ENCODE data around the gene CLDN15. TPM values are rescaled to one million over a fixed set of nuclear protein-coding genes. Genes with fewer than 3 reads are reported as not detected.

Gene CLDN15
- total RNA-seq, 1 donor from 2014 or later, result 6.4 TPM

DNA sequence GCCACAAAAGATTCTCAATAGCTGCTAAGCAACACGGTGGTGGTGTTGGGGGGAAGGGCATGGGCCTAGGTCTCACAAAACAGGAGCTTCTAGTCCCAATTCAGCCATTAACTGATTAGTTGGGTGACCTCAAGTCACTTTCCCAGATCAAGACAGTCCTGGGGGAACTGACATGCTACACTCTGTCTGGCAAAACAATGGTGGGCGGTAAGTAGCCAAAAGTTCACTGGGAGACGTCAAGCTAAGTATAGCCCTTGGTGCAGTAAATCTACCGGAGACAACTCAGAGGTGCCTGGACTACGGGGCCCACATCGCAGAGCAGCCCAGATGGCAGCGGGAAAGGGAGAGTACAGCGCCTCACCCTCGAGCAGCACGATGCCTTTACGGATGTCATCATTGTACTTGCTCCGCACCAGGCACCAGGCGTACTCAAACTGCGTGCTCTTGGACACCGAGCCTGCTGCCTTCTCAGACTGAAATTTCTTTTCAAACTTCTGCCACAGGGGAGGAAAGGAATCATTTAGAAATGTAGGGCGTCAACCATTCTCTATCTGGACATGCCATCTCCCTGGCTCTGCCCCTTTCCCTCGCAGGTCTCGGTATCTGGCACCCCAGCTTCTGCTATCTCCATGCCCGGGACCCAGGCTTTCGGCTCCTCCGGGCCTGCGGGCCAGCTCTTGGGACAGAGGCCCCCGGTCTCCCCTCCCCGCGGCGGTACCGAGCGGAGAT lies 6.2 kb upstream of the CLDN15 start:
- peak; percentile 29 for DNase-seq

DNA sequence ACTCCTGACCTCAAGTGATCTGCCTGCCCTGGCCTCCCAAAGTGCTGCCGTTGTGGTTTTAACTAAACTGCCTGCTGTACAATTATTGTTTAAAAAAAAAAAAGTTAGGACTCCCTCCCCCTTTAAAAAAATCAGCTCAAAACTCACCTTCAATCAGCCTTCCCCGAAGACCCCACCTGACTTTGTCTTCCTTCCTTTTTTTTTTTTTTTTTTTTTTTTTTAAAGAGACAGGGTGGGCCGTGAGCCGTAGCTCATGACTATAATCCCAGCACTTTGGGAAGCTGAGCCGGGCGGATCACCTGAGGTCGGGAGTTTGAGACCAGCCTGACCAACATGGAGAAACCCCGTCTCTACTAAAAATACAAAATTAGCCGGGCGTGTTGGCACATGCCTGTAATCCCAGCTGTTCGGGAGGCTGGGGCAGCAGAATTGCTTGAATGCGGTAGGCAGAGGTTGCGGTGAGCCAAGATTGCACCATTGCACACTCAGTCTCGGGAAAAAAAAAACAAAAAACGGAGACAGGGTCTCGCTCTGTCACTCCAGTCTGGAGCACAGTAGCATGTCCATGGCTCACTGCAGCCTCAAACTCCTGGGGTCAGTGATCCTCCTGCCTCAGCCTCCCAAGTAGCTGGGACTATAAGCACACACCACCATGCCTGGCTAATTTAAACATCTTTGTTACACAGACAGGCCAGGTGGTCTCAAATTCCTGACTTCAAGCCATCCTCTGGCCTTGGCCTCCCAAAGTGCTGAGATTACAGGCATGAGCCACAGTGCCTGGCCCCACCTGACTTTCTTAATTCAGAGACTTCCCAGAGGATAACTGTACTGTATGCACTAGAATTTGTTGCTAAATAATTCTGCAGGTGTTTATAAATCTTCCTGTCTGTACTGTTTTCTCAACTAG lies 4.1 kb upstream of the CLDN15 start:
- DNase-seq, result no peak

DNA sequence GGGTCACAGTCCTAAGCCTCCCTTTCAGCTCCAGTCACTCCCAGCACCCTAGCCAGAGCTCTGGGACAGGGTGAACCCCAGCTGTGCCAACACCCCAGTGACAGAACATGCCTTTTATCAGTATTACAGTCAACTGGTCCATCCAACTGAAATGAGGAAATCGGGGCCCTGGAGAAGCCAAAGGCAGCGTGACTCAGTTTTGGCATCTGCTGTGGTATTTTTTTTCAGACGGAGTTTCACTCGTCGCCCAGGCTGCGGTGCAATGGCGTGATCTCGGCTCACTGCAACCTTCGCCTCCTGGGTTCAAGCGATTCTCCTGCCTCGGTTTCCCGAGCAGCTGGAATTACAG lies 3.4 kb upstream of the CLDN15 start:
- DNase-seq, result no peak

DNA sequence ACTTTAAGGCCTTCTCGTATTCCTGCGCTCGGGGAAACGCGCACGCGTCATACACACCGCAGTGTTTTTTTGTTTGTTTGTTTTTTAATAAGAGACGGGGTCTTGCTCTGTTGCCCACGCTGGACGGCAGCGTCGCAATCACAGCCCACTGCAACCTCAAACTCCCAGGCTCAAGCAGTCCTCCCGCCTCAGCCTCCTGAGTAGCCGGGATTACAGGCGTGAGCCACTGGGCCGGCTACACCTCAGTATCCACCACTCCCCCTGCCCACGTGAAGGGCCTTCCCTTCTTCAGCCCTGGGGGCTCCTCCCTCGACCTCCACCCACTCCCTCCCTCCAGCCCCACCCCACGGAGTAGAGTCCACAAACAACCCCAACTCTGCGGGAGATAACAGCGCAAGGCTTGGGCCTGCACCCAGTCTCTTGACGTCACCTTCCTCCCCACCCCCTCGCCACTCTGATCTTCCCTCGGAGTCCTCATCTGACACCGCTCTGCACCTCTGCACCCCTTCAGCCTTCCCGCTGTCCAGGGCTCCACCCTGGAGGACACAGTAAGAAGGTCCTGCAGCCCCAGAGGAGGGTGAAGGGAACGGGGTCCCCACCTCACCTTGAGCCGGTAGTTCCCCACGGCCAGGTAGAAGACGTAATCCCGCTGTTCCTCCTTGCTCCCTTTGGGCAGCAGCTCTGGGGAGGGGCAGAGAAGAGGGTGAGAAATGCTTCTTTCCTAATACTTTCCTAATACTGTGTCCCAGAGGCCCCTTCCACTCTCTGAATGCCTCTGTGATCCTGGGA lies 2.8 kb upstream of the CLDN15 start:
- no peak for DNase-seq

DNA sequence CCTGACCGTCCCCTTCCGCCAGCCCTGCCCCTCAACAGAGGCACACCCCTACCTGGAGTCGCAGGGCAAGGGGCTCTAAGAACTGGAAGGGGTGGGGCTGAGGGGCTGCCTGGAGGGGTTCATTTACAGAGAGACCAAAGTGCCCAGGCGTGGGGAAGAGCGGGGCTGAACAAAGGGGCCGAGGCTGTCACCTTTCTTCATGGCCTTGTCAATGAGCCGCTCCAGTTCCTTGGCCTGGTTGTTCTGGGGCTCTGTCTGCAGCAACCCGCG lies 2.3 kb upstream of the CLDN15 start:
- no peak for DNase-seq

DNA sequence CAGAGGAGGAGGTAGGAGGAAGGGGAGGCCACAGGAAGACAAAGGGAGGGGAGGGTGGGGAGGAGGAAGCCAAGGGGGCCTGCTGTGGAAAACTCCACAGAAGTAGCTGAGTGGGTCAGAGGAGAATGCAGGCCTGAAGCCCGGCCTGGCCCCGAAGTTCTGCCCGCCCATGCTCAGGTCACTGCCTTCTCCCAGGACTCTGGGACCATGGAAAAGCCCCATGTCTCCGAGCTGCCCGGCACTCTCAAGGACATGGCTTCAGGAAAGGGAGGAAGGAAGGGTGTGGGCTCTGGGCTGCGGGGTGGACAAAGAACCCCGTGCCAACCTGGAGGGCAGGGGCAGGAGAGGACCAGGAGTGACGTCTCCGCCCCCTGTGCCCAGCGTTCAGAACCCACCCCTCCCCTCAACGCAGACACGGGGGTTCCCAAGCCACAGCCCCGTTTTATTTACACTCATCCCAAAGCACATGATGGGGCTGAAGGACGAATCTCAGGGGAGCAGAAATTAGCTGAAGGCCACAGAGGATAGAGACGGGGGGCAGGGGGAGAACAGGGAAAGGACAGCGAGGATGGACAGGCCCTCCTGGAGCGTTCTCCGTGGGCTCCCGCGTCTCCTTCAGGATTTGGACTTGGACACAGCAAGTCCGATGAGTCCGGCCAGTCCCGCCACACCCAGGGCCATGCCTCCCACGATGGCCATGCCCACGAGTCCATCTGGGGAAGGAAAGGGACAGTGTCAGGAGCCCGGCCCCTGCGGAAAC lies 1.8 kb upstream of the CLDN15 start:
- DNase-seq, result no peak

DNA sequence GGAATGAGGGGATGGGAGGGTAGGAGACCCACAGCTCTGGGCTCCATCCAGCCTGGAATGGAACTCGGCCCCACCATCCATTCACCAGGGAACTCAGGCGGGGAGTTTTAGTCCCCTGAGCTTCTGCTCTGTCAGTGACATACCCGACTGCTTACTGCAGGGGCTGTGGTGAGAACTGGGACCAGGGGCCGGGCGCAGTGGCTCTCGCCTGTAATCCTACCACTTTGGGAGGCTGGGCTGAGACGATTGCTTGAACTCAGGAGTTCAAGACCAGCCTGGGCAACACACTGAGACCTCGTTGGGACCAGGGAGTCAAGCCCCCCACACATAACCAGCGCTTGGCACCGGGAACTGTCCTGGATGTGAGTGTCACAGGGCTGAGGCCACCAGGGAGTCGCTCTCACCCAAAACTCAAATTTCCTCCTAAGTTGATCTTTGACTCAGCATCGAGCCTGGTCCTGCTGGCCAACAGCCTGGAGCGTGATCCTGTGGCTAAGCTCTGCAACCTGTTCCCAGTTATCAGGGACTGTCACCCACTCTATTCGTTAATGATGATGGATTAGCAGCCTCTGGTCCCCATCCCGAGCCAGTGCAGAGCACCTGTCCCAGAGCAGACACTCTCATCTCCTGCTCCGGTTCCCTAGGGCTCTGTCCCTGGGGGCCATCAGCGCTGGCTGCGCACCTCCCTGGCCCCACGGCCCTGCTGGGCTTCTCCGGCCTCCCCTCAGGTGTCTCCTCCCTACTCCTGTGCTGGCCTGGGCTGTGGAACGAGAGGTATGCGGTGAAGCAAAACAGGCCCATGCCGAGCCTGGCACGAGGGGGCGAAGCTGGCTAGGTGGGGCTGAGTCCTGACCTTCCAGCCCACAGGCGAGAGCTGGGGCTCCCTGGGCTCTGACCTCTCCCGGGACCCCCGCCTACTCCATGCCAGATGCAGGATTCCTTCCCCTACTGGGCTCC lies 902 bp upstream of the CLDN15 start:
- no peak for DNase-seq

DNA sequence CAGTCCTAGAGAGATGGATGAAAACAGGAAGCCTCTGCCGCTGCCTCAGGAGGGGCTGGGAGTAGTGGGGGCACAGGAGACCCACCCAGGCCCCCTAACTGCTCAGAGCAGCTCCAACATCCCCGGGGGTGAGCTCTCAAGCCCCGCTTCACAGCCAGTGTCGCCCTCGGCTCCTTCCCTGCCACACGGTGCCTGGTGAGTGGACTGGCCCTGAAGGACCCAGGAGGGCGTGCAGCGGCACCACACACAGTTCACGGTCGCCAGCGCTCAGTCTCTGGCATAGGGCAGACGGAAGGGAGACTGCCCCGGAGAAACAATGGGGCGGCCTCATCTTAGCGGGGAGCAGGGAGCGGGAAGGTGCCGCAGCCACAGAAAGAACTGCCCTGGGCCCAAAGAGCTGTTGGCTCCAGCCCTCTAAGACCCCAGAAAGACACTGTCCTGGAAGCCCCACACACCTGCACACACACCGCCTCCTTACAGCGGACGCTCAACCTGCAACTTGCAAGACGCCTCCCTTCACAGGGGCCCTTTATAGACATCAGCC lies 1.2 kb downstream of the CLDN15 start:
- DNase-seq, result no peak

DNA sequence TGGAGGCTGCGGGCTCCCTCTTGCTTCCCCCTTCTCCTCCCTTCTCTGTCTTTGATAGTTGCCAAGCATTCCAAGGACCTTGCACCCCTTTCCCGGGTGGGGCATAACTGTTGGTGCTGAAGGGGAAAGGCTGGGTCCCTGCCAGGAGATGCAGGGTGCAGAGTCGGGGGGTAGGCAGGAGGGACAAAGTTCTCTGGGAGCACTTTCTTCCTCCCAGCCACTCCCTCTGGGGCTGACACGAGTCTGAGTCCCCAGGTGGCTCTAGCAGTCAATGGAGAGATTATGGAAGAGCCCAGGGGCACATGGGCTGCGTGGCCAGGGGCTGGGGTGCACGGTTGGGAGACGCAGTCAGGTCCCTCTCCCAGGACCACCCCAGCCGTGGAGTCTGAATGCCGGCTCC lies 2.1 kb downstream of the CLDN15 start:
- DNase-seq, result no peak

DNA sequence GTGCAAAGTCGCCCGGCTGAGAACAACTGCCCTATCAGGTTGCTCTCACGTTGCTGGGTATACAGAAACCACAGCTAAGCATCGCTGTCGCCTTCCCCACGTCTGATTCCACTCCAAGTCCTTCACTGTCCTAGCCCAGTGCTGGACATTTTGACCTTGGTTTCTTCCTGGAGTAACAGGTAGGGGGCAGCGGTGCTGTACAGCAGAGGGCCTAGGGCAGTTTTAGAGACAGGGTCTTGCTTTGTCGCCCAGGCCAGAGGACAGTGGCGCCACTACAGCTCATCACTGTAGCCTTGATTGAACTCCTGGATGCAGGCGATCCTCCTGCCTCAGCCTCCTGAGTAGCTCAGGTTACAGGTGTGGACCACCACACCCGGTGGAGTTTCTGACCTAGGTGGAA lies 2.6 kb downstream of the CLDN15 start:
- DNase-seq, result no peak

DNA sequence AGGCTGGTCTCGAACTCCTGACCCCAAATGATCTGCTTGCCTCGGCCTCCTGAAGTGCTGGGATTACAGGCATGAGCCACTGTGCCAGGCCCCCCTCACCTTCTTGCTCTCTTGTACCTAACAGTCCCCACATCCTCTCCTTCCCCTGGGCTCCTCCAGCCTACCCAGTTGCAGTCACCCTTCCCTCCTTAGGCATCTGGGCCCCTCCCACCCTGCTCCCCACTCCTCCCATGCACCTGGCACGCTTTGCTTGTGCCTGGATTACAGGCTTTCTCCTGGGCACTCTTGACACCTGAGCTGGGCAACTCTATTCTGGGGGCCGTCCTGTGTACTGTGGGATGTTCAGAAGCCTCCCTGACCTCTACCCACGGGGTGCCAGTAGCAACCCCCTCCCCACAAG lies 3.0 kb downstream of the CLDN15 start:
- DNase-seq, result no peak

DNA sequence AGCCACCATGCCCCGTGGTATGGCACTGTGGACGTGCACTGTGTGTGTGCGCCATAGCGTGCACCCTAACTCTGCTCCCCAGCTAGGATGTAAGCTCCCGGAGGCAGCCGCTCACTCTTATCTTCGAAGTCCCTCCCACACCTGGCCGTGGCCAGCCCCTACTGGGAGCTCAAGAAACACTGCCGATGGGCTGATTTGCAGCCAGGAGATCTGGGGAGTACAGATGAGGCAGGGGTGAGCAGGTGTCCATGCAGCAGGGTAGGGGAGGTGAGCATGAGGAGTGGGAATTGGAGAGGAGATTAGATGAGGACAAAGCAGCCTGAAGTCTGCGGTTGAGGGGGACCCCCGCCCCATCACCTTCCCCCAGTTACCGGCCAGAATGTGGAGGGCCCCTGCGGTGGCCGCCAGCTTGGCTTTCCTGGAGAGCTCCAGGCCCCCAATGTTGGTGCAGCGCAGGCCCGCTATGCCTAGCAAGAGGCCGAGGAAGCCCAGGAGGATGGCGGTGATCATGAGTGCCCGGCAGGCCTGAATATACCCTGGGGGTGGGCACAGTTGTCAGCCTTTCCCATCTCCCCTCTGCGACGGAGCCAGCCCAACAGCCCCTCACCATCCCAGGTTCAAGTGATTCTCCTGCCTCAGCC lies 3.6 kb downstream of the CLDN15 start:
- DNase-seq, result no peak

DNA sequence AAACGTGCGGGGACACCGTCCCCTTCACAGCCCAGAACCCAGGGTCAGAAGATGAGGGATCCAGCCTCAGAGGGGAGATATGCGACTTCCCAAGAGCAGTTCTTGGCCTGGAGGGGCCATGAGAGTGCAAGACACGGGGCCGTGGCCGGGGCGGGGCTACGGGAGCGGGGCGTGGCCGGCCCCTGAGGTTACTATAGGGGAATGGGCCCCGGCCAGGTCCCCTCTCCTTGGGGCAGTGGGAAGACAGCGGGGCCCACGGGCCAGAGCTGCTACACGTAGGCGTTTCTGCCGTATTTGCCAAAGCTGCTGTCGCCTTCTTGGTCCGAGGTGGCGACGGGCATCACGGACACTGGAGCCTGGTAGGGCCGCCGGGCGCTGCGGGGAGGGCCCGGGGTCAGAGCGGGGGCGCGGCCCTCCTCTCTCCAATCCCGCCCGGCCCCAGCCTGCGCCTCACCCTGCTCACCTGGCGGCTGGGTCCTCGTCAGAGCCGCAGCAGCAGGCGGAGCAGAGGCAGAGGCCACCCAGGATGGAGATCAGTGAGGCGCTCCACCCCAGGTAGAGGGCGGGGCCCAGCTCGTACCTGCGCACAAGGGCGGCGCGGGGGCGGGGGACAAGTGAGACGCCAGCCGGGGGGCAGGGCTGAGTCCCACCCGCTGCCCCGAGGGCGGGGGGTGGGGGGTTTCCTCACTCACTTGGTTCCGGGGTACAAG lies 5.3 kb downstream of the CLDN15 start:
- no peak for DNase-seq

DNA sequence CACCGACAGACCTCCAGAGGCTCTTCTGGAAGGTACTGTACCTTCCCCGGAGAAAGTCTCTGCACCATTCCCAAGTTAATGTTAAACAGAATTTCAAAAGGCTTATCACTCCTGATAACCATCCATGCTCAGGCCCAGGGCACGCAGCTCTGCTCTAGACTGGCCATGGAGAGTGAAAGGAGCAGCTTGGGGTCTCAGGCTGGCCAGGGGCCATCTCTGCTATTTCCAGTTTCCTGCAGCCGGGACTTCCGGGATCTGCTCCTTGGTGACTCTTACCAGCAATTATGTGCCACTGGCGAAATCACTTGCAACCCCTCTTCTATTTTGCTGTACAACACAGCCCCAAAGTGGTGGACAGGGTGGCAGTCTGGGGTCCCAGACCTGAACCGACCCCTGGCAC lies 6.0 kb downstream of the CLDN15 start:
- no peak for DNase-seq

DNA sequence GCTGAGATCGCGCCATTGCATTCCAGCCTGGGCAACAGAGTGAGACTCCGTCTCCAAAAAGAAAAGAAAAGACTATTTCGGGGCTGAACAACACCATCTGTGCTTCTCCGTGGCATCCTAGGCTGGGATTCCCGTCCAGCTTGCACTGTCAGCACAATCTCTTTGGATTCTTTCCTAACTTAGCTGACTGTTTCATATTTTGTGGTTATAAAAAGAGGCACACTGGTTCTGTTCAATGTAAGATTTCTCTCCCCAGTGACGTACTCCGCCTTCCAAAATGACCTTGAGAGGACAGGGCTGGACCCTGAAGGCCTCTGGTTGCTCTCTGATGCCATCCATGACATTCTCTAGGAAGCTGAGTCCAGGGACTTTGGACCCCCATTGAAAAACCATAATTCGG lies 10.9 kb downstream of the CLDN15 start:
- DNase-seq, result no peak

DNA sequence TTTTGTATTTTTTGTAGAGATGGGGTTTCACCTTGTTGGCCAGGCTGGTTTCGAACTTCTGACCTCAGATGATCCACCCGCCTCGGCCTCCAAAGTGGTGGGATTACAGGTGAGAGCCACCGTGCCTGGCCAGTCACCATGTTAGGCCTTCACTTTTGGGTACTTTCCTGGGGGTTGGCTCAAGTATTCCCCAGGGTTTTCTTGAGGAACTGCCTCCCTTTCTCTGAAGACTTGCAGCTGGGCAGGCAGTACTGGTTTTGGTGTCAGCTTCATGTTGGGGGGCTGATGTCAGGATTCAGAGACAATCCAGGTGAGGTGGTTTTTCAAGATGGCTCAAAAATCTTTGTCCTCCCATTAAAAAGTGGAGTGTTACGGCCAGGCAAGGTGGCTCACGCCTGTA lies 12.0 kb downstream of the CLDN15 start:
- DNase-seq, result no peak

DNA sequence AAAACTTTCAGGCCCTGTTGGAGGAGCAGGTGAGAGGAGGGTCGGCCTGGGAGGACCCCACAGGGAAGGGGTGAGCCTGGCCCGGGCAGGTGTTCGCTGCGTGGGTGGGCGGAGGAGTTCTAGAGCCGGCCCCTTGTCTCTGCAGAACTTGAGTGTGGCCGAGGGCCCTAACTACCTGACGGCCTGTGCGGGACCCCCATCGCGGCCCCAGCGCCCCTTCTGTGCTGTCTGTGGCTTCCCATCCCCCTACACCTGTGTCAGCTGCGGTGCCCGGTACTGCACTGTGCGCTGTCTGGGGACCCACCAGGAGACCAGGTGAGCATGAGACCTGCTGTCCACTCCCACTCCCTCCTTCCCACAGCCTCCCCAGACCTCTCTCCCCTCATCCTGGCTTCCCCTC lies 14.1 kb downstream of the CLDN15 start:
- no peak for DNase-seq

DNA sequence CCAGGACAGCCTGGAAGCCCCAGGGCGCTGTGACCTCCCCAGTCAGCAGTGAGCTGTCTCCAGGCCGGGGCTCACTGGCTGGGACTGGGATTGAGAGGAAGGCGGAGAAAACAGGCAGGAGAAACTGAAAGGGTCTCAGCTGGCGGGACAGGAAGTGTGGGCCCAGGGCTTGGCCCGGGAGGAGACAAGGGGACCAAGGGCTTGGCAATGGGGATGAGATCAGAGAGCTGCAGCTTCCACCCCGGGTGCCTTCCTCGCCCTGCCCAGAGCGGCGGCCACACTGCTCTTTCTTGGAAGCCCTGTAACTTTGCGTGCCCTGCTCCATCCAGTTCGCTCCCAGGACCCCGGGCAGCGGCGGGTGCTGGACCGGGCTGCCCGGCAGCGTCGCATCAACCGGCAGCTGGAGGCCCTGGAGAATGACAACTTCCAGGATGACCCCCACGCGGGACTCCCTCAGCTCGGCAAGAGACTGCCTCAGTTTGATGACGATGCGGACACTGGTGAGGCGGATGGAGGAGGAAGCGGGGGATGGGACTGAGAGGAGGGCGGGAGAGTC lies 15.2 kb downstream of the CLDN15 start:
- DNase-seq, result no peak

DNA sequence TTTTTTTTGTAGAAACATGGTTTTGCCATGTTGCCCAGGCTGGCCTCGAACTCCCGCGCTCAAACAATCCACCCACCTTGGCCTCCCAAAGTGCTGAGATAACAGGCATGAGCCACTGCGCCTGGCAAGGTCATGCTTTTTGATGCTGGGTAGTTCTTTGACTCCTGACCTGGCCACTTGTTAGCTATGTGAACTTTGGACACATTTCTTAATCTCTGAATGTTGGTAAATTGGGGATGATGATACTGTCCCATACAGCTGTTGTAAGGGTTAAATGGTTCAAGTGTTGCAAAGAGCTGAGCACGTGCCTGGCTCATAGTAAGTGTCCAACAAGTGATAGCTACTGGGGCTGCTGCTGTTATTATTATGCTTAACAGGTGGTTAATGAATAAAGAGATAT lies 17.3 kb downstream of the CLDN15 start:
- no peak for DNase-seq

Measured in occipital lobe (tissue), 2 donors.